IMR-90 (cell line): ENCODE measurements around the gene GTF3C4. TPM values are rescaled to one million over a fixed set of nuclear protein-coding genes. Genes with fewer than 3 reads are reported as not detected.

Source experiments
- ATAC-seq: fragments of 200-7000 bp; cut with Tn5 transposase; 2 replicates; pipeline ENCODE4 v1.9.1; 2020; ENCODE audit warnings: low read depth, mild to moderate bottlenecking, moderate library complexity
- BruUV-seq: library from RNA; stranded (reverse); fragments of 400-500 nt; replicated peaks from 2 replicates; lab custom pipeline; 2021; lab: Mats Ljungman, UMichigan
- CTCF ChIA-PET: fragments of 300-600 bp; formaldehyde crosslinking; extraction: SDS; loops from one replicate; lab custom pipeline; 2021; ENCODE audit warnings: antibody characterized with exemption; lab: Yijun Ruan, JAX
- POLR2A ChIA-PET: fragments of 300-600 bp; sonication (Branson Sonifier 250); formaldehyde crosslinking; loops from one replicate; lab custom pipeline; 2022; ENCODE audit warnings: antibody characterized with exemption; ENCODE audit not compliant: unreplicated experiment; lab: Charles Lee
- DNase-seq: peaks from one replicate; pipeline ENCODE4 v3.0.0; 2013
- H2AFZ ChIP-seq: replicated peaks from 2 replicates; pipeline ENCODE3; 2013; ENCODE audit warnings: low read length, mild to moderate bottlenecking; ENCODE audit not compliant: poor library complexity
- H2AK5ac ChIP-seq: 2 replicates; pipeline ENCODE4 v1.6.1; 2013; ENCODE audit warnings: low read depth, low read length, inconsistent platforms
- H2AK9ac ChIP-seq: replicated peaks from 2 replicates; pipeline ENCODE3; 2013; ENCODE audit warnings: mild to moderate bottlenecking, low read depth, low read length, moderate library complexity; ENCODE audit not compliant: poor library complexity
- H2BK120ac ChIP-seq: 2 replicates; pipeline ENCODE4 v1.6.1; 2013; ENCODE audit warnings: low read depth, low read length, inconsistent platforms
- H2BK15ac ChIP-seq: 3 replicates; pipeline ENCODE4 v1.6.1; 2013; ENCODE audit warnings: low read depth, low read length, inconsistent platforms
- H2BK20ac ChIP-seq: 2 replicates; pipeline ENCODE4 v1.6.1; 2013; ENCODE audit warnings: low read depth, mild to moderate bottlenecking, inconsistent platforms, low read length, moderate library complexity
- H2BK5ac ChIP-seq: 2 replicates; pipeline ENCODE4 v1.6.1; 2013; ENCODE audit warnings: mild to moderate bottlenecking, low read depth, low read length, inconsistent platforms; ENCODE audit not compliant: poor library complexity, severe bottlenecking
- H3K14ac ChIP-seq: replicated peaks from 2 replicates; pipeline ENCODE4 v1.6.1; 2013; ENCODE audit warnings: low read depth, low read length, inconsistent platforms
- H3K18ac ChIP-seq: 2 replicates; pipeline ENCODE4 v1.6.1; 2013; ENCODE audit warnings: low read depth, low read length, control low read depth
- H3K23ac ChIP-seq: 2 replicates; pipeline ENCODE4 v1.6.1; 2013; ENCODE audit warnings: low read depth, low read length, inconsistent platforms
- H3K27ac ChIP-seq: 2 replicates; pipeline ENCODE4 v1.5.1; 2013; ENCODE audit warnings: mild to moderate bottlenecking, control low read depth, low read length; ENCODE audit not compliant: insufficient read depth
- H3K27me3 ChIP-seq: 2 replicates; pipeline ENCODE4 v1.6.1; 2013; ENCODE audit warnings: low read length; ENCODE audit not compliant: control insufficient read depth, insufficient read depth
- H3K36me3 ChIP-seq: 2 replicates; pipeline ENCODE4 v1.6.1; 2013; ENCODE audit warnings: low read length, mixed read lengths; ENCODE audit not compliant: control insufficient read depth, insufficient read depth
- H3K4ac ChIP-seq: 2 replicates; pipeline ENCODE4 v1.6.1; 2013; ENCODE audit warnings: low read depth, low read length, inconsistent platforms
- H3K4me1 ChIP-seq: 2 replicates; pipeline ENCODE4 v1.6.1; 2013; ENCODE audit warnings: low read length, mixed read lengths; ENCODE audit not compliant: control insufficient read depth, insufficient read depth
- H3K4me2 ChIP-seq: 2 replicates; pipeline ENCODE4 v1.6.1; 2013; ENCODE audit warnings: low read depth, mild to moderate bottlenecking, control low read depth, low read length, moderate library complexity
- H3K4me3 ChIP-seq: 2 replicates; pipeline ENCODE4 v1.5.1; 2013; ENCODE audit warnings: low read depth, mild to moderate bottlenecking, control low read depth, low read length, moderate library complexity; ENCODE audit not compliant: insufficient read depth
- H3K56ac ChIP-seq: 2 replicates; pipeline ENCODE4 v1.6.1; 2013; ENCODE audit warnings: low read length, inconsistent platforms; ENCODE audit not compliant: insufficient read depth; ENCODE audit errors: extremely low read depth
- H3K79me1 ChIP-seq, 2 experiments: 2 replicates each; pipeline ENCODE4 v1.6.1; 2013; ENCODE audit warnings: low read length in 2 of 2, inconsistent platforms in 1 of 2, low read depth in 1 of 2
- H3K9ac ChIP-seq: 2 replicates; pipeline ENCODE4 v1.6.1; 2013; ENCODE audit warnings: low read depth, low read length, control low read depth
- H3K9me1 ChIP-seq: 2 replicates; pipeline ENCODE4 v1.6.1; 2013; ENCODE audit warnings: low read length, inconsistent platforms; ENCODE audit not compliant: insufficient read depth
- H3K9me3 ChIP-seq: 2 replicates; pipeline ENCODE4 v1.6.1; 2013; ENCODE audit warnings: low read length; ENCODE audit not compliant: control insufficient read depth, insufficient read depth
- H4K20me1 ChIP-seq: 2 replicates; pipeline ENCODE4 v1.6.1; 2013; ENCODE audit warnings: low read length, inconsistent platforms; ENCODE audit not compliant: insufficient read depth
- H4K5ac ChIP-seq: 2 replicates; pipeline ENCODE4 v1.6.1; 2013; ENCODE audit warnings: mild to moderate bottlenecking, low read depth, low read length, control low read depth
- H4K8ac ChIP-seq, 2 experiments: 2 replicates each; pipeline ENCODE4 v1.6.1; 2013; ENCODE audit warnings: low read depth in 2 of 2, low read length in 2 of 2, control low read depth in 1 of 2, inconsistent platforms in 1 of 2
- H4K91ac ChIP-seq: 2 replicates; pipeline ENCODE4 v1.6.1; 2013; ENCODE audit warnings: low read depth, low read length, inconsistent platforms; ENCODE audit not compliant: insufficient read depth
- BHLHE40 ChIP-seq: fragments of 150-350 bp; IDR thresholded peaks from 2 replicates; pipeline ENCODE4 v1.6.1; 2016; ENCODE audit warnings: mild to moderate bottlenecking, low read depth, low read length
- CEBPB ChIP-seq: IDR thresholded peaks from 2 replicates; pipeline ENCODE4 v1.6.1; 2012; ENCODE audit warnings: low read depth, low read length, improper control_type of control experiment
- CHD1 ChIP-seq: IDR thresholded peaks from 2 replicates; pipeline ENCODE4 v1.6.1; 2012; ENCODE audit warnings: low read depth, low read length, improper control_type of control experiment
- CTCF ChIP-seq: conservative IDR thresholded peaks from 2 replicates; pipeline ENCODE4 v1.5.1; 2012; ENCODE audit warnings: mild to moderate bottlenecking, low read depth, low read length, improper control_type of control experiment
- FOS ChIP-seq: fragments of 150-350 bp; IDR thresholded peaks from 2 replicates; pipeline ENCODE4 v1.6.1; 2016; ENCODE audit warnings: low read depth, low read length
- MAFK ChIP-seq: IDR thresholded peaks from 2 replicates; pipeline ENCODE4 v1.6.1; 2012; ENCODE audit warnings: low read depth, low read length, improper control_type of control experiment
- MAZ ChIP-seq: IDR thresholded peaks from 2 replicates; pipeline ENCODE4 v1.6.1; 2012; ENCODE audit warnings: low read depth, mild to moderate bottlenecking, low read length, improper control_type of control experiment, moderate library complexity, borderline replicate concordance
- MXI1 ChIP-seq: IDR thresholded peaks from 2 replicates; pipeline ENCODE4 v1.6.1; 2012; ENCODE audit warnings: low read depth, mild to moderate bottlenecking, low read length, moderate library complexity, borderline replicate concordance
- NFE2L2 ChIP-seq: fragments of 150-350 bp; IDR thresholded peaks from 2 replicates; pipeline ENCODE4 v1.6.1; 2016; ENCODE audit warnings: low read depth, mild to moderate bottlenecking, low read length
- POLR2A ChIP-seq: IDR thresholded peaks from 2 replicates; pipeline ENCODE4 v1.6.1; 2012; ENCODE audit warnings: mild to moderate bottlenecking, low read depth, low read length
- RAD21 ChIP-seq: IDR thresholded peaks from 2 replicates; pipeline ENCODE4 v1.6.1; 2012; ENCODE audit warnings: low read length, improper control_type of control experiment
- RCOR1 ChIP-seq: IDR thresholded peaks from 2 replicates; pipeline ENCODE4 v1.6.1; 2012; ENCODE audit warnings: mild to moderate bottlenecking, low read length, improper control_type of control experiment; ENCODE audit not compliant: insufficient replicate concordance
- RFX5 ChIP-seq: IDR thresholded peaks from 2 replicates; pipeline ENCODE4 v1.8.0; 2012; ENCODE audit warnings: low read depth, mild to moderate bottlenecking, low read length, moderate library complexity
- SMC3 ChIP-seq: fragments of 150-350 bp; IDR thresholded peaks from 2 replicates; pipeline ENCODE4 v1.6.1; 2016; ENCODE audit warnings: low read depth, mild to moderate bottlenecking, antibody characterized with exemption, low read length, moderate library complexity
- WGBS, 2 experiments: methylation state at CpG; one replicate each; pipeline versions ENCODE4 v1.1.5 to v1.1.7; 2013; ENCODE audit warnings: missing lambda C conversion rate in 2 of 2; ENCODE audit not compliant: insufficient read length in 1 of 2; ENCODE audit errors: extremely low coverage in 2 of 2; 5-methylcytosine and 5-hydroxymethylcytosine counted together
- dilution Hi-C: fragments of 300-500 bp; cut with HindIII; formaldehyde crosslinking; loops from one replicate; pipeline ENCODE4 v1.14.3; 2018; ENCODE audit warnings: low sequenced_read_pairs; ENCODE audit not compliant: unreplicated experiment
- in situ Hi-C: fragments of 300-500 bp; cut with MboI; formaldehyde crosslinking; loops from 3 replicates; pipeline ENCODE4 v1.14.3; 2019; ENCODE audit warnings: low sequenced_read_pairs, inconsistent platforms, mixed read lengths
- intact Hi-C: fragments of 100-400 bp; cut with micrococcal nuclease; formaldehyde crosslinking; loops from 2 replicates; pipeline ENCODE4 v1.10.0; 2022
- polyA plus RNA-seq, 3 experiments: library from polyadenylated mRNA; depleted of rRNA; stranded (reverse); fragments of >200 nt; gene quantifications; 2 replicates each; pipeline ENCODE4 v1.2.3, GENCODE V29; 2012; ENCODE audit warnings: low replicate concordance in 1 of 3
- total RNA-seq: library from RNA; depleted of rRNA; stranded (reverse); fragments of >200 nt; gene quantifications from 2 replicates; pipeline ENCODE4 v1.2.3, GENCODE V29; 2012
- TF ChIP-seq, protein P1 (sequence below): fragments of 150-350 bp; IDR thresholded peaks from 2 replicates; pipeline ENCODE4 v1.6.1; 2016; ENCODE audit warnings: low read depth, mild to moderate bottlenecking, low read length, moderate library complexity, borderline replicate concordance
- TF ChIP-seq, protein P2 (sequence below): fragments of 150-350 bp; IDR thresholded peaks from 2 replicates; pipeline ENCODE4 v1.6.1; 2017; ENCODE audit warnings: mild to moderate bottlenecking, antibody characterized with exemption, low read length, low read depth

Gene GTF3C4
- total and polyA plus RNA-seq, 2 of the 4 experiments (the other 2 are of a cell fraction) = 4.7 to 16.5 TPM

DNA sequence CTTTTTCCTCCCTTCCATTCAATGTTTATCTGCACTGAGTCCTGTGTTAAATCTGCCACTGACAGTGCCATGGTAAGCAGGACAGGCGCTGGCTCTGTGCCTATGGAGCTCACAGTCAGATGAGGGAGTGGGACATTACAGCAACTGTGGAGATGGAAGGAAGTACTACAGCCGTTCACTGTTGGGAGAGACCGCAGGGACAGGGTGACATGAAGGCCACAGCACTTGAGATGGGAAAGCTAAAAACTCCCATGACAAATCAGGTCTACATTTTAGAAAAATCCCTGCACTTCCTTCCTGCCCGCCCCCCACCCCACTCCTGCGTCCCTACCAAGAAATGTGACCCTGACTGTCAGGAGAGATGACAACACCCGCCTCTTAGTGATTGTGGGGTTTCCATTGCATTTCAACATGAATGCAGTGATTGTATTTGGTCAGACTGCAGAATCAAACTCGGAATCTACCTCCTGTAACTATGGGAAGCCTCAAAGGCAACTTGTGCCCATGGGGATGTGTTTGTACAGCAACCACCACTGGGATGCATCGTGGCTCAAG lies 56.4 kb downstream of the GTF3C4 start:
- Histone ChIP-seq H3K9ac (no peak overlapping the region), H3K27ac (no peak overlapping the region), H4K5ac (no peak overlapping the region), H2AFZ (no peak overlapping the region), H2BK120ac (no peak overlapping the region), H4K8ac (no peak overlapping the region), H3K14ac (no peak overlapping the region), H3K4ac (no peak overlapping the region), H2BK20ac (no peak overlapping the region), H3K56ac (no peak overlapping the region), H4K20me1 (no peaks in the 10 kb centered on the region), H3K9me3 (no peaks in the 10 kb centered on the region), H3K18ac (no peak overlapping the region), H3K4me2 (no peak overlapping the region), H3K4me1 (no peaks in the 10 kb centered on the region), H2BK5ac (no peak overlapping the region), H2AK5ac (no peak overlapping the region), H2AK9ac (no peak overlapping the region), H3K4me3 (no peak overlapping the region), H3K23ac (no peak overlapping the region), H2BK15ac (no peak overlapping the region), H3K36me3 (no peaks in the 10 kb centered on the region), H3K9me1 (no peaks in the 10 kb centered on the region), H3K79me1 (no peaks in the 10 kb centered on the region), H4K91ac (no peak overlapping the region), H3K27me3 (peaks cover 47% of the 10 kb centered on the region)
- in situ Hi-C loops (no loop called here), intact Hi-C loops (no loop called here), dilution Hi-C loops (no loop called here)
- no CpG with 5 or more reads among the region's 8 CpGs for WGBS, 2 experiments
- ATAC-seq = no peak
- no peak for TF ChIP-seq CTCF
- TF ChIP-seq, protein P1, sequence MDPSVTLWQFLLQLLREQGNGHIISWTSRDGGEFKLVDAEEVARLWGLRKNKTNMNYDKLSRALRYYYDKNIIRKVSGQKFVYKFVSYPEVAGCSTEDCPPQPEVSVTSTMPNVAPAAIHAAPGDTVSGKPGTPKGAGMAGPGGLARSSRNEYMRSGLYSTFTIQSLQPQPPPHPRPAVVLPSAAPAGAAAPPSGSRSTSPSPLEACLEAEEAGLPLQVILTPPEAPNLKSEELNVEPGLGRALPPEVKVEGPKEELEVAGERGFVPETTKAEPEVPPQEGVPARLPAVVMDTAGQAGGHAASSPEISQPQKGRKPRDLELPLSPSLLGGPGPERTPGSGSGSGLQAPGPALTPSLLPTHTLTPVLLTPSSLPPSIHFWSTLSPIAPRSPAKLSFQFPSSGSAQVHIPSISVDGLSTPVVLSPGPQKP = no peak
- TF ChIP-seq MAFK = no peak
- TF ChIP-seq, protein P2, sequence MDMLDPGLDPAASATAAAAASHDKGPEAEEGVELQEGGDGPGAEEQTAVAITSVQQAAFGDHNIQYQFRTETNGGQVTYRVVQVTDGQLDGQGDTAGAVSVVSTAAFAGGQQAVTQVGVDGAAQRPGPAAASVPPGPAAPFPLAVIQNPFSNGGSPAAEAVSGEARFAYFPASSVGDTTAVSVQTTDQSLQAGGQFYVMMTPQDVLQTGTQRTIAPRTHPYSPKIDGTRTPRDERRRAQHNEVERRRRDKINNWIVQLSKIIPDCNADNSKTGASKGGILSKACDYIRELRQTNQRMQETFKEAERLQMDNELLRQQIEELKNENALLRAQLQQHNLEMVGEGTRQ = no peak
- no peak for TF ChIP-seq MAZ
- TF ChIP-seq NFE2L2 = no peak
- no peak for TF ChIP-seq RCOR1
- no peak for TF ChIP-seq BHLHE40
- TF ChIP-seq SMC3 = no peak
- no peak for TF ChIP-seq RFX5
- TF ChIP-seq FOS = no peak
- TF ChIP-seq POLR2A = no peak
- no peak for TF ChIP-seq RAD21
- TF ChIP-seq CEBPB = no peak
- TF ChIP-seq MXI1 = no peak
- no peak for TF ChIP-seq CHD1
- ChIA-PET POLR2A (no interaction called here), CTCF (no interaction called here)
- BruUV-seq = no TSS peak
- no peak for DNase-seq
